ENCODE data around the gene HSDL2.
"Not testable (repeated sequence)": the region's sequence is repeated elsewhere in the genome, so short reads cannot be mapped to it uniquely, and the experiment has no call there.

Gene HSDL2

GRCh38 chr9:112367465-112367864 lies 12.4 kb upstream of the HSDL2 start:
- no peak for DNase-seq

GRCh38 chr9:112369817-112370216 lies 10.1 kb upstream of the HSDL2 start:
- DNase-seq: no peak

GRCh38 chr9:112371060-112371459 lies 8.8 kb upstream of the HSDL2 start:
- no peak for DNase-seq

- DNase-seq: peak in 1 of 2 donors; percentile 19
Measured at GRCh38 chr9:112373666-112374065, 6.2 kb upstream of the HSDL2 start.

- not testable (repeated sequence) for DNase-seq
Measured at GRCh38 chr9:112374232-112374631, 5.7 kb upstream of the HSDL2 start.

GRCh38 chr9:112375361-112375760 lies 4.5 kb upstream of the HSDL2 start:
- DNase-seq: no peak

- no peak for DNase-seq
Measured at GRCh38 chr9:112377087-112377486, 2.8 kb upstream of the HSDL2 start.

GRCh38 chr9:112377684-112378327 lies 2.1 kb upstream of the HSDL2 start:
- DNase-seq: no peak

- DNase-seq: no peak
Measured at GRCh38 chr9:112378328-112379176, 1.4 kb upstream of the HSDL2 start.

- peak; percentile 97 to 99 for DNase-seq
Measured at GRCh38 chr9:112379177-112380101, 469 bp upstream of the HSDL2 start.

GRCh38 chr9:112380825-112381221 lies 915 bp downstream of the HSDL2 start:
- peak; percentile 10 to 29 for DNase-seq

- no peak for DNase-seq
Measured at GRCh38 chr9:112382066-112382465, 2.2 kb downstream of the HSDL2 start.

GRCh38 chr9:112382501-112383364 lies 2.8 kb downstream of the HSDL2 start:
- DNase-seq: no peak

- no peak for DNase-seq
Measured at GRCh38 chr9:112384219-112384618, 4.3 kb downstream of the HSDL2 start.

GRCh38 chr9:112384690-112385089 lies 4.8 kb downstream of the HSDL2 start:
- DNase-seq: peak; percentile 62 to 71

- no peak for DNase-seq
Measured at GRCh38 chr9:112387115-112387514, 7.2 kb downstream of the HSDL2 start.

GRCh38 chr9:112389897-112390296 lies 10.0 kb downstream of the HSDL2 start:
- DNase-seq: not testable (repeated sequence)

GRCh38 chr9:112391936-112392560 lies 12.1 kb downstream of the HSDL2 start:
- not testable (repeated sequence) for DNase-seq

GRCh38 chr9:112393146-112393545 lies 13.2 kb downstream of the HSDL2 start:
- DNase-seq: not testable (repeated sequence)

- DNase-seq: no peak
Measured at GRCh38 chr9:112396416-112396815, 16.5 kb downstream of the HSDL2 start.

- DNase-seq: no peak
Measured at GRCh38 chr9:112396872-112397271, 17.0 kb downstream of the HSDL2 start.

Measured in inflammatory macrophage treated with lipopolysaccharide for 1 hour (primary cell).